Activated CD4-positive, alpha-beta memory T cell treated with anti-CD3 and anti-CD28 coated beads for 36 hours (primary cell): Measurements from ENCODE around the gene ZMYM4. TPM values are rescaled to one million over a fixed set of nuclear protein-coding genes. Genes with fewer than 3 reads are reported as not detected.
"Not testable (repeated sequence)": the region's sequence is repeated elsewhere in the genome, so short reads cannot be mapped to it uniquely, and the experiment has no call there.

ENCODE experiments used
- CTCF ChIA-PET: fragments of 350-600 bp; sonication (Branson Sonifier 250); formaldehyde crosslinking; loops from one replicate; lab custom pipeline; 2021; ENCODE audit warnings: antibody characterized with exemption, inconsistent platforms; lab: Charles Lee
- POLR2A ChIA-PET: fragments of 350-600 bp; sonication (Branson Sonifier 250); formaldehyde crosslinking; loops from one replicate; lab custom pipeline; 2021; ENCODE audit warnings: antibody characterized with exemption; lab: Charles Lee
- DNase-seq: peaks from one replicate; pipeline ENCODE4 v3.0.0-alpha.2; 2020
- H3K27ac Mint-ChIP-seq: one replicate; pipeline ENCODE4 v1.8.0; 2021; ENCODE audit warnings: mixed read lengths
- H3K27me3 Mint-ChIP-seq: one replicate; pipeline ENCODE4 v1.8.0; 2021; ENCODE audit warnings: mixed read lengths
- H3K36me3 Mint-ChIP-seq: one replicate; pipeline ENCODE4 v1.8.0; 2021; ENCODE audit warnings: mixed read lengths
- H3K4me1 Mint-ChIP-seq: one replicate; pipeline ENCODE4 v1.8.0; 2021; ENCODE audit warnings: low read depth, mixed read lengths
- H3K4me3 Mint-ChIP-seq: one replicate; pipeline ENCODE4 v1.8.0; 2021; ENCODE audit warnings: mild to moderate bottlenecking, mixed read lengths
- H3K9me3 Mint-ChIP-seq: one replicate; pipeline ENCODE4 v1.8.0; 2021; ENCODE audit warnings: mixed read lengths
- intact Hi-C: fragments of 100-400 bp; cut with micrococcal nuclease; formaldehyde crosslinking; loops from one replicate; pipeline ENCODE4 v1.15.1; 2023
- total RNA-seq, 2 experiments: library from RNA; stranded (reverse); gene quantifications; one replicate each; pipeline ENCODE4 v1.2.3, GENCODE V29; 2021

ZMYM4 gene
- total RNA-seq, 2 experiments from 2014 or later = 27.2 to 27.4 TPM

GRCh38 chr1:35300376-35300775, 31.9 kb downstream of the ZMYM4 start:
- Mint-ChIP-seq H3K36me3 (no peaks in the 10 kb centered on the region), H3K9me3 (no peaks in the 10 kb centered on the region), H3K27ac (no peak overlapping the region), H3K4me1 (peaks cover 4% of the 10 kb centered on the region), H3K4me3 (no peak overlapping the region), H3K27me3 (no peaks in the 10 kb centered on the region)
- intact Hi-C loops = no loop called here
- ChIA-PET POLR2A (no interaction called here), CTCF (interaction anchor here (2.8 kb wide), 1 partner anchor 98 kb away, joined by 11 read pairs; no protein-coding TSS in a partner anchor)
- DNase-seq = no peak

- Mint-ChIP-seq H3K9me3 (no peaks in the 10 kb centered on the region), H3K36me3 (no peaks in the 10 kb centered on the region), H3K27me3 (no peaks in the 10 kb centered on the region), H3K4me3 (no peak overlapping the region), H3K4me1 (peaks cover 4% of the 10 kb centered on the region), H3K27ac (no peak overlapping the region)
- no peak for DNase-seq
- CTCF ChIA-PET = interaction anchor here (2.8 kb wide), 1 partner anchor 100 kb away, joined by 11 read pairs; no protein-coding TSS in a partner anchor
- POLR2A ChIA-PET = no interaction called here
- intact Hi-C loops = no loop called here
Measured at GRCh38 chr1:35301674-35302392, 33.3 kb downstream of the ZMYM4 start.

GRCh38 chr1:35305383-35305782, 36.9 kb downstream of the ZMYM4 start:
- Mint-ChIP-seq H3K27me3 (no peaks in the 10 kb centered on the region), H3K27ac (no peak overlapping the region), H3K4me1 (no peaks in the 10 kb centered on the region), H3K36me3 (no peaks in the 10 kb centered on the region), H3K4me3 (no peak overlapping the region), H3K9me3 (no peaks in the 10 kb centered on the region)
- ChIA-PET CTCF (no interaction called here), POLR2A (no interaction called here)
- no peak for DNase-seq
- intact Hi-C loops = no loop called here

GRCh38 chr1:35315649-35316048, 47.1 kb downstream of the ZMYM4 start:
- no peaks in the 10 kb centered on the region for H3K27me3 Mint-ChIP-seq
- no peaks in the 10 kb centered on the region for H3K9me3 Mint-ChIP-seq
- intact Hi-C loops = no loop called here
- H3K36me3 Mint-ChIP-seq = peaks cover 8% of the 10 kb centered on the region
- ChIA-PET CTCF (no interaction called here), POLR2A (no interaction called here)
- H3K27ac Mint-ChIP-seq = no peak overlapping the region
- no peak overlapping the region for H3K4me3 Mint-ChIP-seq
- no peak for DNase-seq
- no peaks in the 10 kb centered on the region for H3K4me1 Mint-ChIP-seq

GRCh38 chr1:35316264-35316663, 47.8 kb downstream of the ZMYM4 start:
- Mint-ChIP-seq H3K4me1 (no peaks in the 10 kb centered on the region), H3K4me3 (no peak overlapping the region), H3K27me3 (no peaks in the 10 kb centered on the region), H3K27ac (no peak overlapping the region), H3K36me3 (peaks cover 5% of the 10 kb centered on the region), H3K9me3 (no peaks in the 10 kb centered on the region)
- CTCF ChIA-PET = no interaction called here
- no peak for DNase-seq
- intact Hi-C loops = no loop called here
- POLR2A ChIA-PET = no interaction called here

- peaks cover 12% of the 10 kb centered on the region for H3K4me1 Mint-ChIP-seq
- ChIA-PET POLR2A (no interaction called here), CTCF (no interaction called here)
- no peaks in the 10 kb centered on the region for H3K9me3 Mint-ChIP-seq
- intact Hi-C loops = no loop called here
- no peak overlapping the region for H3K27ac Mint-ChIP-seq
- H3K36me3 Mint-ChIP-seq = peaks cover 6% of the 10 kb centered on the region
- H3K27me3 Mint-ChIP-seq = no peaks in the 10 kb centered on the region
- no peak for DNase-seq
- no peak overlapping the region for H3K4me3 Mint-ChIP-seq
Measured at GRCh38 chr1:35319988-35320713, 51.6 kb downstream of the ZMYM4 start.

GRCh38 chr1:35320937-35321336, 52.4 kb downstream of the ZMYM4 start:
- POLR2A ChIA-PET = no interaction called here
- Mint-ChIP-seq H3K36me3 (peaks cover 6% of the 10 kb centered on the region), H3K4me1 (peaks cover 12% of the 10 kb centered on the region), H3K4me3 (no peak overlapping the region), H3K9me3 (no peaks in the 10 kb centered on the region), H3K27me3 (no peaks in the 10 kb centered on the region), H3K27ac (no peak overlapping the region)
- DNase-seq = no peak
- intact Hi-C loops = no loop called here
- CTCF ChIA-PET = no interaction called here

- Mint-ChIP-seq H3K4me1 (peaks cover 12% of the 10 kb centered on the region), H3K4me3 (no peak overlapping the region), H3K9me3 (no peaks in the 10 kb centered on the region), H3K36me3 (peaks cover 4% of the 10 kb centered on the region), H3K27ac (no peak overlapping the region), H3K27me3 (no peaks in the 10 kb centered on the region)
- CTCF ChIA-PET = interaction anchor here (1.3 kb wide), 1 partner anchor 391 kb away, joined by 3 read pairs; no protein-coding TSS in a partner anchor
- no peak for DNase-seq
- POLR2A ChIA-PET = no interaction called here
- intact Hi-C loops = no loop called here
Measured at GRCh38 chr1:35324486-35324885, 56.0 kb downstream of the ZMYM4 start.

- no peaks in the 10 kb centered on the region for H3K9me3 Mint-ChIP-seq
- peaks cover 4% of the 10 kb centered on the region for H3K36me3 Mint-ChIP-seq
- H3K27me3 Mint-ChIP-seq = no peaks in the 10 kb centered on the region
- peaks cover 12% of the 10 kb centered on the region for H3K4me1 Mint-ChIP-seq
- no peak for DNase-seq
- H3K4me3 Mint-ChIP-seq = no peak overlapping the region
- CTCF ChIA-PET = no interaction called here
- H3K27ac Mint-ChIP-seq = no peak overlapping the region
- intact Hi-C loops = no loop called here
- POLR2A ChIA-PET = no interaction called here
Measured at GRCh38 chr1:35326246-35326866, 57.8 kb downstream of the ZMYM4 start.

- POLR2A ChIA-PET, CTCF ChIA-PET, H3K9me3 Mint-ChIP-seq, H3K4me3 Mint-ChIP-seq, H3K4me1 Mint-ChIP-seq, H3K27me3 Mint-ChIP-seq, DNase-seq, intact Hi-C loops, H3K27ac Mint-ChIP-seq: not testable (repeated sequence)
- H3K36me3 Mint-ChIP-seq = peaks cover 10% of the 10 kb centered on the region
Measured at GRCh38 chr1:35331618-35332017, 63.1 kb downstream of the ZMYM4 start.

GRCh38 chr1:35334485-35334884, 66.0 kb downstream of the ZMYM4 start:
- Mint-ChIP-seq H3K4me1 (no peaks in the 10 kb centered on the region), H3K4me3 (no peak overlapping the region), H3K9me3 (no peaks in the 10 kb centered on the region), H3K27ac (no peak overlapping the region), H3K27me3 (no peaks in the 10 kb centered on the region), H3K36me3 (peaks cover 9% of the 10 kb centered on the region)
- POLR2A ChIA-PET = no interaction called here
- intact Hi-C loops = no loop called here
- no peak for DNase-seq
- CTCF ChIA-PET = interaction anchor here (1.2 kb wide), 2 partner anchors 132 to 133 kb away, joined by 4 read pairs; no protein-coding TSS in a partner anchor

GRCh38 chr1:35340519-35340918, 72.0 kb downstream of the ZMYM4 start:
- peaks cover 9% of the 10 kb centered on the region for H3K36me3 Mint-ChIP-seq
- DNase-seq = no peak
- H3K9me3 Mint-ChIP-seq = no peaks in the 10 kb centered on the region
- no peak overlapping the region for H3K27ac Mint-ChIP-seq
- ChIA-PET CTCF (no interaction called here), POLR2A (no interaction called here)
- no peak overlapping the region for H3K4me3 Mint-ChIP-seq
- intact Hi-C loops = no loop called here
- no peaks in the 10 kb centered on the region for H3K27me3 Mint-ChIP-seq
- H3K4me1 Mint-ChIP-seq = peaks cover 6% of the 10 kb centered on the region
